Keratinocyte (primary cell): ENCODE results near the gene NOS1AP. TPM values are rescaled to one million over a fixed set of nuclear protein-coding genes. Genes with fewer than 3 reads are reported as not detected.

Experiments used
- DNase-seq: peaks from one replicate; pipeline ENCODE4 v3.0.0-alpha.2; 2011; ENCODE audit warnings: low read depth, missing footprints, low spot score
- FAIRE-seq: peaks from 2 replicates; lab custom pipeline; 2011; peaks lifted over from hg19 to GRCh38; lab: Jason Lieb, UNC
- H2AFZ ChIP-seq: 2 replicates; pipeline ENCODE4 v1.6.0; 2012; ENCODE audit warnings: low read length, control low read depth, inconsistent platforms; ENCODE audit not compliant: control insufficient read depth
- H3K27ac ChIP-seq: 2 replicates; pipeline ENCODE4 v1.5.1; 2011; ENCODE audit warnings: low read length; ENCODE audit not compliant: control insufficient read depth, insufficient read depth
- H3K27me3 ChIP-seq: 3 replicates; pipeline ENCODE4 v1.6.0; 2011; ENCODE audit warnings: low read length; ENCODE audit not compliant: control insufficient read depth, insufficient read depth; ENCODE audit errors: extremely low read depth
- H3K36me3 ChIP-seq, 2 experiments: 2 replicates in 1 of 2; 3 replicates in 1 of 2; pipeline ENCODE4 v1.5.1; 2011; ENCODE audit warnings: low read length in 2 of 2, mild to moderate bottlenecking in 1 of 2; ENCODE audit not compliant: control insufficient read depth in 2 of 2, insufficient read depth in 2 of 2; ENCODE audit errors: extremely low read depth in 1 of 2
- H3K4me1 ChIP-seq: 3 replicates; pipeline ENCODE4 v1.5.1; 2011; ENCODE audit warnings: low read length; ENCODE audit not compliant: control insufficient read depth, insufficient read depth; ENCODE audit errors: extremely low read depth
- H3K4me2 ChIP-seq: 3 replicates; pipeline ENCODE4 v1.6.0; 2011; ENCODE audit warnings: low read depth, low read length; ENCODE audit not compliant: control insufficient read depth, insufficient read depth; ENCODE audit errors: extremely low read depth
- H3K4me3 ChIP-seq, 3 experiments: fragments of 200-600 bp in 1 of 3; sonication (generic) in 1 of 3; 2 replicates in 2 of 3; 3 replicates in 1 of 3; pipeline ENCODE4 v1.5.1; 2011 to 2016; ENCODE audit warnings: low read length in 3 of 3, mild to moderate bottlenecking in 3 of 3, control low read depth in 2 of 3, inconsistent platforms in 1 of 3, low read depth in 1 of 3, mixed read lengths in 1 of 3, mixed run types in 1 of 3, moderate library complexity in 1 of 3; ENCODE audit not compliant: control insufficient read depth in 2 of 3, insufficient read depth in 2 of 3; ENCODE audit errors: extremely low read depth in 1 of 3
- H3K79me2 ChIP-seq: 2 replicates; pipeline ENCODE4 v1.6.0; 2012; ENCODE audit warnings: low read length; ENCODE audit not compliant: control insufficient read depth, insufficient read depth
- H3K9ac ChIP-seq: 3 replicates; pipeline ENCODE4 v1.6.0; 2011; ENCODE audit warnings: low read length; ENCODE audit not compliant: control insufficient read depth, insufficient read depth; ENCODE audit errors: extremely low read depth
- H3K9me1 ChIP-seq: 3 replicates; pipeline ENCODE4 v1.6.0; 2011; ENCODE audit warnings: low read length; ENCODE audit not compliant: control insufficient read depth, insufficient read depth; ENCODE audit errors: extremely low read depth
- H3K9me3 ChIP-seq: 2 replicates; pipeline ENCODE4 v1.5.1; 2012; ENCODE audit warnings: low read depth, low read length; ENCODE audit not compliant: control insufficient read depth
- H4K20me1 ChIP-seq: 3 replicates; pipeline ENCODE4 v1.6.0; 2011; ENCODE audit warnings: low read length; ENCODE audit not compliant: control insufficient read depth, insufficient read depth; ENCODE audit errors: extremely low read depth
- CTCF ChIP-seq, 3 experiments: IDR thresholded peaks in 1 of 3; conservative IDR thresholded peaks in 1 of 3; optimal IDR thresholded peaks in 1 of 3; 2 replicates in 2 of 3; 3 replicates in 1 of 3; pipeline versions ENCODE3 to v1.5.1; 2011; ENCODE audit warnings: low read length in 3 of 3, mild to moderate bottlenecking in 3 of 3, moderate library complexity in 2 of 3, control low read depth in 1 of 3, inconsistent platforms in 1 of 3; ENCODE audit not compliant: insufficient read depth in 2 of 3; ENCODE audit errors: extremely low read depth in 1 of 3
- EZH2 ChIP-seq: IDR thresholded peaks from one replicate; pipeline ENCODE4 v1.6.1; 2012; ENCODE audit warnings: inconsistent platforms, mild to moderate bottlenecking, low read length, moderate library complexity
- dilution Hi-C: fragments of 300-500 bp; cut with MboI; formaldehyde crosslinking; loops from one replicate; pipeline ENCODE4 v1.7.0; 2020; ENCODE audit warnings: low sequenced_read_pairs; ENCODE audit not compliant: extremely low pct_ligation_motif_present
- polyA plus RNA-seq, 5 experiments: library from polyadenylated mRNA; depleted of rRNA in 3 of 5; stranded (reverse) in 3 of 5; stranded (forward) in 1 of 5; unstranded in 1 of 5; fragments of >200 nt; gene quantifications; 1 replicate in 1 of 5; 2 replicates in 3 of 5; 3 replicates in 1 of 5; pipeline versions ENCODE4 v1.2.1 to v1.2.3, GENCODE V29; 2011 to 2012; ENCODE audit warnings: missing spikeins in 2 of 5, low read depth in 1 of 5, low replicate concordance in 1 of 5

NOS1AP gene
- polyA plus RNA-seq, 1 donor (not counting 4 experiments of a cell fraction or from before 2014, with no cell fraction given) = not detected

- Histone ChIP-seq H3K27ac (no peak overlapping the region), H3K9me1 (no peaks in the 10 kb centered on the region), H3K4me2 (no peak overlapping the region), H3K9me3 (no peaks in the 10 kb centered on the region), H3K4me3 (no peak overlapping the region), H4K20me1 (no peaks in the 10 kb centered on the region), H3K9ac (no peak overlapping the region), H3K36me3 (no peaks in the 10 kb centered on the region), H3K4me1 (no peaks in the 10 kb centered on the region), H3K79me2 (no peaks in the 10 kb centered on the region), H3K27me3 (no peaks in the 10 kb centered on the region), H2AFZ (no peak overlapping the region)
- DNase-seq (no peak), FAIRE-seq (no peak)
- dilution Hi-C loops = no loop called here
- TF ChIP-seq CTCF (optimal IDR thresholded peaks at IDR 0.05 in 1 of 3, IDR thresholded peaks at IDR 0.05 in 1 of 3, conservative IDR thresholded peaks at IDR 0.05 in 1 of 3; ENCODE audit: extremely low read depth in 1 of 3, insufficient read depth in 2 of 3, low read length in 3 of 3) = no peak
Measured at GRCh38 chr1:162178432-162178831, 108.9 kb downstream of the NOS1AP start.

- Histone ChIP-seq H3K36me3 (no peaks in the 10 kb centered on the region), H3K9ac (no peak overlapping the region), H4K20me1 (no peaks in the 10 kb centered on the region), H3K27me3 (no peaks in the 10 kb centered on the region), H3K9me3 (no peaks in the 10 kb centered on the region), H3K4me3 (no peak overlapping the region), H2AFZ (no peak overlapping the region), H3K79me2 (no peaks in the 10 kb centered on the region), H3K4me2 (no peak overlapping the region), H3K27ac (no peak overlapping the region), H3K9me1 (no peaks in the 10 kb centered on the region), H3K4me1 (no peaks in the 10 kb centered on the region)
- FAIRE-seq = no peak
- DNase-seq = no peak
- TF ChIP-seq EZH2 = no peak
- no peak for TF ChIP-seq CTCF (optimal IDR thresholded peaks at IDR 0.05 in 1 of 3, IDR thresholded peaks at IDR 0.05 in 1 of 3, conservative IDR thresholded peaks at IDR 0.05 in 1 of 3; ENCODE audit: extremely low read depth in 1 of 3, insufficient read depth in 2 of 3, low read length in 3 of 3)
- dilution Hi-C loops = no loop called here
Measured at GRCh38 chr1:162179121-162179520, 109.6 kb downstream of the NOS1AP start.
